Measurements from ENCODE around the gene ATP8B1.

Gene ATP8B1

GRCh38 chr18:57809190-57809589 lies 6.1 kb upstream of the ATP8B1 start:
- no peak for TF ChIP-seq CTCF (conservative IDR thresholded peaks at IDR 0.05; ENCODE audit: control insufficient read depth, insufficient read depth, low read depth, low read length)
- no peak for DNase-seq (ENCODE audit: low read depth)
- no peak overlapping the region for H3K4me3 ChIP-seq (ENCODE audit: control insufficient read depth, low read depth, low read length)

GRCh38 chr18:57807336-57808117 lies 4.4 kb upstream of the ATP8B1 start:
- TF ChIP-seq CTCF (conservative IDR thresholded peaks at IDR 0.05; ENCODE audit: control insufficient read depth, insufficient read depth, low read depth, low read length): no peak
- peak overlapping the region; percentile 17 for H3K4me3 ChIP-seq (ENCODE audit: control insufficient read depth, low read depth, low read length)
- DNase-seq (ENCODE audit: low read depth): peak; percentile 81

- no peak overlapping the region for H3K4me3 ChIP-seq (ENCODE audit: control insufficient read depth, low read depth, low read length)
- TF ChIP-seq CTCF (conservative IDR thresholded peaks at IDR 0.05; ENCODE audit: control insufficient read depth, insufficient read depth, low read depth, low read length): no peak
- DNase-seq (ENCODE audit: low read depth): peak; percentile 88
Observed at GRCh38 chr18:57806978-57807285, 3.8 kb upstream of the ATP8B1 start.

- DNase-seq (ENCODE audit: low read depth): no peak
- H3K4me3 ChIP-seq (ENCODE audit: control insufficient read depth, low read depth, low read length): no peak overlapping the region
- no peak for TF ChIP-seq CTCF (conservative IDR thresholded peaks at IDR 0.05; ENCODE audit: control insufficient read depth, insufficient read depth, low read depth, low read length)
Observed at GRCh38 chr18:57806201-57806977, 3.3 kb upstream of the ATP8B1 start.

- no peak for DNase-seq (ENCODE audit: low read depth)
- no peak for TF ChIP-seq CTCF (conservative IDR thresholded peaks at IDR 0.05; ENCODE audit: control insufficient read depth, insufficient read depth, low read depth, low read length)
Observed at GRCh38 chr18:57805117-57805516, 2.0 kb upstream of the ATP8B1 start.

GRCh38 chr18:57804557-57804956 lies 1.4 kb upstream of the ATP8B1 start:
- DNase-seq (ENCODE audit: low read depth): no peak
- no peak for TF ChIP-seq CTCF (conservative IDR thresholded peaks at IDR 0.05; ENCODE audit: control insufficient read depth, insufficient read depth, low read depth, low read length)
- H3K4me3 ChIP-seq (ENCODE audit: control insufficient read depth, low read depth, low read length): no peak overlapping the region

More at GRCh38 chr18:57805117-57805516, 2.0 kb upstream of the ATP8B1 start:
- no peak overlapping the region for H3K4me3 ChIP-seq (ENCODE audit: control insufficient read depth, low read depth, low read length)

All from fibroblast of mammary gland (primary cell).